GM18499 (cell line): ENCODE results near the gene SNAPC4.
"Not testable (repeated sequence)": the region's sequence is repeated elsewhere in the genome, so short reads cannot be mapped to it uniquely, and the experiment has no call there.

Experiments
- ATAC-seq: cut with Tn5 transposase; IDR thresholded peaks from one replicate; pipeline ENCODE4 v1.9.1; 2021; ENCODE audit warnings: moderate number of reproducible peaks; ENCODE audit not compliant: insufficient read depth, unreplicated experiment

The SNAPC4 gene

GRCh38 chr9:136433043-136433715 lies 33.2 kb upstream of the SNAPC4 start:
- no peak for ATAC-seq

GRCh38 chr9:136432591-136432990 lies 32.6 kb upstream of the SNAPC4 start:
- no peak for ATAC-seq

- ATAC-seq, result no peak
These were observed 31.9 kb upstream of the SNAPC4 start for GRCh38 chr9:136431782-136432350.

- no peak for ATAC-seq
These were observed 30.7 kb upstream of the SNAPC4 start for GRCh38 chr9:136430588-136431234.

DNA sequence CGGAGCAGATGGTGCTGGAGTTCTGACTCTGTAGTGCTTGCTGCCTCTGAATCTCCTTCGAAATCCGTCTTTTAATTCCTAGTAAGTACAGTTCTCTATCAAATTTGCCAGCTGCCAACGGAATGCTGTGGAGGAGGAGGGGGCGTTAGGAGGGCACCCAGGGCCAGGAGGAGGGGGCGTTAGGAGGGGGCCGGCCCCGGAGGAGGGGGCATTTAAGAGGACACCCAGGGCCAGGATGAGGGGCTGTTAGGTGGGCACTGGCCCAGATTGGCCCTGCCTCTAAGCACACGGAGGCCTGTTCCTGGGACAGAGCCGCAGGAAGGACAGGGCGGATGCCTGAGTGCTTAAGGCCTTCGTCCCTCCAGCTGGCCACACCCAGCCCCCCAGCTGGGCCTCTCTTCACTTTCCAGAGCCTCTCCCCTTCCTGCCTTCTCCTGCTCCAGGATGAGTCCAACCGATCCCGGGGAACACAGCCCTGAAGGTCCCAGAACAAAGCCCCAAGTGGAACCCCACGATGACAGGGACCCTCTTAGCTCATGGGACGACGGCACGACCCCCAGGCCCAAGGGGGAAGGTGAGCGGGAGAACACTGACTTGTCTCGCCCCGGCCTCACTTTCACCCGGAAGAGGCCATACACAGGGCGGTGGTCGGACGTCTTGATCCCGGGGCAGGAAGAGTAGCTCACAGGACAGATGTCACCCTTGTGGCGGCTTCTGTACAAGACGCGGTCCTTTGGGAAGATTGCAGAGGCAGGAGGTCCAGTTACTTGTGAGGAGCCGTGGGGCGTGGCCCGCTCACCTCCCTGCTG lies 29.9 kb upstream of the SNAPC4 start:
- ATAC-seq, result no peak

- ATAC-seq, result no peak
These were observed 29.2 kb upstream of the SNAPC4 start for GRCh38 chr9:136429075-136429628.

DNA sequence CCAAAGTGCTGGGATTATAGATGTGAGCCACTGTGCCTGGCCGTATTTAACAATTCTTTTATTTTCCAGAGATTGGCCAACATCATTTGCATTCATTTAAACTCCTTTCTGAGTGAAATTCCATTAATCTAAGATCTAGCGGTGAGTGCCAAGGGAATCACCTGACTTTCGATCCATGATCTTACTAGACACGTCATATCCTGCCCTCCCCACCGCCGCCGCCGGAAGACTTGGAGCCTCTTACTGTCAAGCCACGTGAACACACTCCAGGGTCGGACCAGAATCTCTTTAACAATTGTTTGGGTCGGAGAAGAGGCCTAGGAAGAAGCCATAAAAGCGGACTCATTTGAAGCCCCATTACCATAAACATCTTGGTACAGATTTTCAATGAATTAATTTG lies 26.8 kb upstream of the SNAPC4 start:
- no peak for ATAC-seq

- ATAC-seq, result not testable (repeated sequence)
These were observed 25.4 kb upstream of the SNAPC4 start for GRCh38 chr9:136425367-136425766.

GRCh38 chr9:136424750-136425362 lies 24.9 kb upstream of the SNAPC4 start:
- ATAC-seq, result no peak

DNA sequence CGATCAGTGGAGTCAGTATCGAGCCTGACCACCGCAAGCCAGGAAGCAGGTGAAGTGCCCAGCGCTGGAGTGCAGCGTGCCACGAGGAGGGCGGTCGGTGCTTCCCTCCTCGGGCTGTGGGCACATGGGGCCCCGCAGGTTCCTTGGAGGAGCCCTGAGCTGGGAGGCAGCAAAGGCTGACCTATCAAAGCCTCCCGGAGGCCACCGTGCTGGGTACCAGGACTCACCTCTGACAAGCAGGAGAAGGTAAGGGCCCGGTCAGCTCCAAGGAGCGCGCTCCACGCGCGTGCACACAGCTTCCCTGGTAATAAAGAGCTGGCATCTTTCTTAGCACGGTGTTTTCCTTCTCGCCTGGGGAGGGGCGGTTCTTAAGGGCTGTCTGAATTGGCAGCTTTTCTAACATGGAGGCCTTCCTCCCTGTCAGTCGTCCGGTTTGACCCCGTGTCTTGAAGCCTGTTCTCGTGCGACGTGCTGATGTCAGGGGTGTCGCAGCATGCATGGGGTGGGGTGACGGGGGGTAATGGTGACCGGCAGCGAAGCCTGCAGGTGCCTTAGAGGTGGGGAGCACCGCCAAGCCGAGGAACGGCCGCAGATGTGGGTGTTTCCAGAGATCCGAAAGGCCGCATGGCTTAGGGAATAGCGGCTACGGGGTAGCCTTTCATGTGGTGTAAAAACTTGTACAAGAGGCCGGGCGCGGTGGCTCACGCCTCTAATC lies 23.6 kb upstream of the SNAPC4 start:
- ATAC-seq, result no peak

DNA sequence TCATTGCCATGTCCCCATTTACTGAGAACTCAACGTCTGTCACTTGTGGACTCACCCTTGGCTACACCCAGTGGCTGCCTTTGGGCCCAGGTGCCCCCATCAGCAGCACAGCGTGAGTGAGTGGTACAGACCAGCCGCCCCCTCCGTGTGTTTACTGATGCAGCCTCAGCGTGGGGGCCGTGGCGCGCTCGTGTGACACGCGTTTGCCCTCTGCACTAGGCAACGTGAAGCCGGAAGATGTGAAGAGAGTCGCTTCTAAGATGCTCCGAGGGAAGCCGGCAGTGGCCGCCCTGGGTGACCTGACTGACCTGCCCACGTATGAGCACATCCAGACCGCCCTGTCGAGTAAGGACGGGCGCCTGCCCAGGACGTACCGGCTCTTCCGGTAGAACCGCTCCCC lies 22.9 kb upstream of the SNAPC4 start:
- ATAC-seq, result no peak

DNA sequence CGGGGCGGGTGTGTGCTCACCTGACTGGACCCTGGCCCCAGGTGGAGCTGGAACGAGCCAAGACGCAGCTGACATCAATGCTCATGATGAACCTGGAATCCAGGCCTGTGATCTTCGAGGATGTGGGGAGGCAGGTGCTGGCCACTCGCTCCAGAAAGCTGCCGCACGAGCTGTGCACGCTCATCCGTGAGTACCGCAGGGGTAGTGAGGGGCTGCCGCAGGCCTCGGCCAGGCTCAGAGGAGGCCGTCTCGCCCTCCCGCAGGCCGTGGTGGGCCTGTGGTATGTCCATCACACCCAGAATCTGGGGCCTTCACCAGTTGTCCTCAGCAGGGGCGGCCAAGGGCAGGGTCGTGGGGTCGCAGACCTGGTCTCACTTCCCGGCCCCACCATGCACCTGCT lies 21.8 kb upstream of the SNAPC4 start:
- no peak for ATAC-seq

DNA sequence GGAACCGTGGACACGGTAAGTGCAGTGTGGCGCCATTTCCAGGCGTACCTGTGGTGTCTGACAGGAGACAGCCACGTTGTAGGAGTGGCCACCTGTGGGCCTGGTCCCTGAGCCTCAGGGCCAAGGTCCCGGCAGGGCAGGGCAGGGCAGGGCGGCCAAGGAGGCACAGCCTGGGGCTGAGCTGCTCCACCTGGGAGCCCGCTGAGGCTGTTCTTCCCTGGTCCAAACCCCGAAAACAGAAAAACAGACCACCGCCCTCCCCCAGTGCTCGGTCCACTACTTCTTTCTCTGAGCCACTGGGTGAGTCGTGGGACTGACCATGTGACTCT lies 19.1 kb upstream of the SNAPC4 start:
- ATAC-seq, result no peak

- no peak for ATAC-seq
These were observed 18.5 kb upstream of the SNAPC4 start for GRCh38 chr9:136418182-136419091.

DNA sequence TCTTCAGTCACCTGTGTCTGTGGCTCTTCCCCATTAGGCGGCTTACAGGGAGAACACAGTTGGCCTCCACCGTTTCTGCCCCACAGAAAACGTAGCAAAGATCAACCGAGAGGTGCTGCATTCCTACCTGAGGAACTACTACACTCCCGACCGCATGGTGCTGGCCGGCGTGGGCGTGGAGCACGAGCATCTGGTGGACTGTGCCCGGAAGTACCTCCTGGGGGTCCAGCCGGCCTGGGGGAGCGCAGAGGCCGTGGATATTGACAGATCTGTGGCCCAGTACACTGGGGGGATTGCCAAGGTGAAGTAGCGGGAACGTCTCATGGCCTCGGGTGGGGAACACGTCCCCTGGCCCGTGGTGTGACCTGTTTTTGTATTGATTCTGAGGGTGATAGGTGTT lies 16.9 kb upstream of the SNAPC4 start:
- ATAC-seq, result no peak

DNA sequence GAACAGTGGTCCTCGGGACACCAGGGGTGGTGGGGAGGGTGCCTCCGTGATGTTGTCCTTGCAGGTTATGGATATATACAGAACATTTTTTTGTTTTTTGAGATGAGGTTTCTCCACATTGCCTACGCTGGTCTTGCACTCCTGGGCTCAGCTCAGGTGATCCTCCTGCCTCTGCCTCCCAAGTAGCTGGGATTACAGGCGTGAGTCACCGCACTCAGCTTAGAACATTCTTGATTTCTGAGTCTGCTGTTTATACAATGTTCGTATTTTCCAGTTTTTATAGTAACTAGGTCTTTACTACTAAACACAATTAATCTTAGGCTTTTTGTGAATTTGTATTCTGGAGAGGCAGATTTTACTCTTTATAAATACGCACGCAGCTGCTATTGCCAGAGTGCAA lies 16.5 kb upstream of the SNAPC4 start:
- ATAC-seq, result no peak

- no peak for ATAC-seq
These were observed 13.0 kb upstream of the SNAPC4 start for GRCh38 chr9:136412962-136413361.

DNA sequence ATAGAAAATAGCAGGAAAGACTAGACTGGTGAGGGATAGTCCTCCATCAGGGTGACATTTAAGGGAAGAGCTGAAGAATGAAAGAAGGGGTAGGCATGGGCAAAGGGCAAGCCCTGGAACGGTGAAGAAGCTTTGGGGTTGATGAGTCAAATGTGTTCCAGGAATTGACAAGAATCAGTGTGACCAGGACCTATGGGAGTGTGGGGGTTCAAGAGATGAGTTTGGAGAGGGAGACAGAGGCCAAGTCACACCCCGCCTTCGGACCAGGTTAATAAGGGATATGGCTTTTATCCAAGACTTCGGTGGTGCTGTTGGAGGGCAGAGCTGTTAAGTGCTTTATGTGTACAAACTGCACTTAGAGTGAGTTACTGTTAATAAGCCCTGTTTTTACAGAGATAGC lies 11.4 kb upstream of the SNAPC4 start:
- no peak for ATAC-seq
